Body of pancreas (tissue), 4 donors: ENCODE data around the gene GABRB2. TPM values are rescaled to one million over a fixed set of nuclear protein-coding genes. Genes with fewer than 3 reads are reported as not detected.

ENCODE experiments used
- ATAC-seq: fragments of 150-250 bp; one replicate; pipeline ENCODE4 v1.9.1; 2016
- DNase-seq, 4 donors: peaks; one replicate each; pipeline ENCODE4 v3.0.0-alpha.2; 2019
- H3K27ac ChIP-seq, 4 donors: fragments of 200-600 bp; sonication (generic); 1 replicate in 3 of 4; 2 replicates in 1 of 4; pipeline versions ENCODE4 v1.5.1 to v1.6.1; 2016 to 2019; ENCODE audit warnings: mild to moderate bottlenecking in 1 of 4, mixed read lengths in 1 of 4, moderate library complexity in 1 of 4
- H3K27me3 ChIP-seq, 2 donors: fragments of 200-600 bp; sonication (generic); one replicate each; pipeline ENCODE4 v1.6.0; 2016; ENCODE audit warnings: mild to moderate bottlenecking in 1 of 2
- H3K36me3 ChIP-seq, 2 donors: fragments of 200-600 bp; sonication (generic); replicated peaks in 1 of 2; 2 replicates each; pipeline ENCODE4 v1.5.1; 2016; ENCODE audit warnings: low read depth in 2 of 2; ENCODE audit not compliant: insufficient read depth in 1 of 2
- H3K4me1 ChIP-seq: fragments of 200-600 bp; sonication (generic); one replicate; pipeline ENCODE4 v1.6.0; 2016
- H3K4me3 ChIP-seq, 2 donors: fragments of 200-600 bp; sonication (generic); 1 replicate in 1 of 2; 2 replicates in 1 of 2; pipeline ENCODE4 v1.5.1; 2016 to 2019
- H3K9me3 ChIP-seq, 3 donors: fragments of 200-600 bp; sonication (generic); 1 replicate in 2 of 3; 2 replicates in 1 of 3; pipeline ENCODE4 v1.5.1; 2016
- POLR2A ChIP-seq, 3 donors: fragments of 450-650 bp; IDR thresholded peaks; one replicate each; pipeline ENCODE4 v1.6.1; 2016; ENCODE audit warnings: antibody characterized with exemption in 3 of 3, mild to moderate bottlenecking in 2 of 3
- WGBS, 2 donors: methylation state at CpG; one replicate each; pipeline ENCODE4 v1.1.5; 2017; 5-methylcytosine and 5-hydroxymethylcytosine counted together
- intact Hi-C: fragments of 100-400 bp; cut with DNase I; formaldehyde crosslinking; loops from one replicate; pipeline ENCODE4 v1.15.1; 2023
- total RNA-seq, 2 donors: library from RNA; depleted of rRNA; stranded (reverse); fragments of >200 nt; gene quantifications; one replicate each; pipeline ENCODE4 v1.1.0, GENCODE V29; 2016
- TF ChIP-seq, protein P1 (sequence below), 7 experiments: fragments of 450-650 bp in 4 of 7; fragments of 200-600 bp in 3 of 7; sonication (generic) in 3 of 7; IDR thresholded peaks; one replicate each; pipeline ENCODE4 v1.5.1; 2016 to 2019; ENCODE audit warnings: antibody characterized with exemption in 7 of 7

The GABRB2 gene
- total RNA-seq, 2 donors from 2014 or later, result under 0.01 TPM; not detected in 1

DNA sequence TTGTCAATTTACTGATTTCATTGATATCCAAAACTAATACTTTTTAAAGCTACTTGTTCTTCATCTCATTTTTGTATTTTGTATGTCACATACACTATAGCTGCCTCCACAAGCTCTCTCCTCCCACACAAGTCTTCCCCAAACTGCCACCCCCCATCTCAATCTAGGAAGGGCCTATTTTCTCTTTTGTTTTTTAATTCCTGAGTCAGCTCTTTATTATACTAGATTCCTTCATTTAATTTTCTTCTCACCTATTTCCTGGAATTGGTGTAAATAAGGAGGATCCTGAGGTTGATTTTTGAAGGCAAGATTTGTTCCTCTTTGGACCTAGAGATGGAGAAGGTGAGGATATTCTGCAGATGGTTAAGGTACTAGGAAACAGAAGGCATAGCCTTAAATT lies 277.4 kb downstream of the GABRB2 start:
- intact Hi-C loops, result no loop called here
- ATAC-seq, result no peak
- DNase-seq, result no peak
- no peak overlapping the region for H3K4me3 ChIP-seq
- H3K27me3 ChIP-seq, result no peaks in the 10 kb centered on the region
- no peak overlapping the region for H3K27ac ChIP-seq
- H3K9me3 ChIP-seq, result no peaks in the 10 kb centered on the region
- no peak for TF ChIP-seq POLR2A (IDR thresholded peaks at IDR 0.05)
- TF ChIP-seq, protein P1, sequence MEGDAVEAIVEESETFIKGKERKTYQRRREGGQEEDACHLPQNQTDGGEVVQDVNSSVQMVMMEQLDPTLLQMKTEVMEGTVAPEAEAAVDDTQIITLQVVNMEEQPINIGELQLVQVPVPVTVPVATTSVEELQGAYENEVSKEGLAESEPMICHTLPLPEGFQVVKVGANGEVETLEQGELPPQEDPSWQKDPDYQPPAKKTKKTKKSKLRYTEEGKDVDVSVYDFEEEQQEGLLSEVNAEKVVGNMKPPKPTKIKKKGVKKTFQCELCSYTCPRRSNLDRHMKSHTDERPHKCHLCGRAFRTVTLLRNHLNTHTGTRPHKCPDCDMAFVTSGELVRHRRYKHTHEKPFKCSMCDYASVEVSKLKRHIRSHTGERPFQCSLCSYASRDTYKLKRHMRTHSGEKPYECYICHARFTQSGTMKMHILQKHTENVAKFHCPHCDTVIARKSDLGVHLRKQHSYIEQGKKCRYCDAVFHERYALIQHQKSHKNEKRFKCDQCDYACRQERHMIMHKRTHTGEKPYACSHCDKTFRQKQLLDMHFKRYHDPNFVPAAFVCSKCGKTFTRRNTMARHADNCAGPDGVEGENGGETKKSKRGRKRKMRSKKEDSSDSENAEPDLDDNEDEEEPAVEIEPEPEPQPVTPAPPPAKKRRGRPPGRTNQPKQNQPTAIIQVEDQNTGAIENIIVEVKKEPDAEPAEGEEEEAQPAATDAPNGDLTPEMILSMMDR (IDR thresholded peaks at IDR 0.05), result no peak
- H3K36me3 ChIP-seq, result no peaks in the 10 kb centered on the region
- H3K4me1 ChIP-seq, result no peaks in the 10 kb centered on the region

DNA sequence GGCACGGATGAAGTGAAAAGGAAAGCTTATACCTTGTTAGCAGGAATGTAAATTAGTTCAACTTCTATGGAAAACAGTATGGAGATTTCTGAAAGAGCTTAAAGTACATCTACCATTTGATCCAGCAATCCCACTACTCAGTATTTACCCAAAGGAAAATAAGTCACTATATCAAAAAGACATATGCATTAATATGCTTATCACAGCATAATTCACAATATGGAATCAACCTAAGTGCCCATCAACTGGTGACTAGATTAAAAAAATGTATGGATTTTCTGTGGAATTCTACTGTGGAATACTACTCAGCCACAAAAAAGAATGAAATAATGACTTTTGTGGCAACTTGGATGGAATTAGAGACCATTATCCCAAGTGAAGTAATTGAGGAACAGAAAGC lies 279.6 kb downstream of the GABRB2 start:
- peaks cover 6% of the 10 kb centered on the region for H3K4me1 ChIP-seq
- TF ChIP-seq, protein P1 (IDR thresholded peaks at IDR 0.05), result no peak
- no peak for TF ChIP-seq POLR2A (IDR thresholded peaks at IDR 0.05)
- no peaks in the 10 kb centered on the region for H3K36me3 ChIP-seq
- H3K27ac ChIP-seq, result no peak overlapping the region
- no peaks in the 10 kb centered on the region for H3K27me3 ChIP-seq
- intact Hi-C loops, result no loop called here
- 93 to 95% methylated on average over 1 of the region's 1 CpG for WGBS, 2 donors
- ATAC-seq, result no peak
- no peak overlapping the region for H3K4me3 ChIP-seq
- H3K9me3 ChIP-seq, result no peaks in the 10 kb centered on the region
- no peak for DNase-seq

DNA sequence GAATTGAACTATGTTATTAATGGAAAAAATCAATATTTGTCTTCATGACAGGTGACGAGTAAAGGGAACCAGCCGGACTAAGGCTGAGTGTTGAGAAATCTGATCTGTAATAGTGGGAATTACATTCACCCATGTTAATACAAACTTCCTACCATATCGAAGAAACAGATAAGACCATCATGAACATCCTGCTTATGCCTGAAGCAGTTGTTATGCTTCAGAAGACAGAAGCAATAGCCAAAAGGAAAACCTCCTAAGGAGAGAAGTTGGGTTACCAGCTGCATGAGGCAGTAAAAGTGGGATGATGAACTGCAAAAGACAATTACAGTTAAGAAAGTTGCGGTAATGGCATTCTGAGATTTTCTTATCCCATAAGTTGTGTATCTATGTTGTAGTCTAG lies 281.5 kb downstream of the GABRB2 start:
- no peak for ATAC-seq

DNA sequence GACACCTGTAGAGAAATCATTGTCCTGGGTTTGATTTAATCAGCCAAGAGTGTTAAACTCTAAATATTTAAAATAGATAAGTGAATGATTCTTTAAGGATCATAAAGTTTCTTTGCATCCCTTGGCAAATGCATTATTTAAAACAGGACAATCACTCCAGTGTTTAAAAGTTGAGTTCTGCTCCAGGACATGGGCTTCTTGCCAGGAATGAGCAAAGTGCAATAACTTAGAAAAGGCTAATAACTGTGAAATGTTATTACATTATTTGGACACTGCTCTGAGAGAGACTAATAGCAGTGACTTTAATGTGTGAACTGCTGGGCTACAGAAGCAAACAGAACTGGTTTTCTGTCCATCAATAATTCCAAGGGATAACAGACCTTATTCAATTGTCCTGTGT lies 283.3 kb downstream of the GABRB2 start:
- no peaks in the 10 kb centered on the region for H3K36me3 ChIP-seq
- intact Hi-C loops, result no loop called here
- ATAC-seq, result peak; percentile 40
- TF ChIP-seq, protein P1 (IDR thresholded peaks at IDR 0.05), result no peak
- no peak for TF ChIP-seq POLR2A (IDR thresholded peaks at IDR 0.05)
- no peak overlapping the region for H3K4me3 ChIP-seq
- no peak overlapping the region for H3K27ac ChIP-seq
- H3K4me1 ChIP-seq, result peaks cover 6% of the 10 kb centered on the region
- DNase-seq, result peak in 1 of 4 donors; percentile 11
- no peaks in the 10 kb centered on the region for H3K9me3 ChIP-seq
- no peaks in the 10 kb centered on the region for H3K27me3 ChIP-seq

More for the DNA sequence above, 281.5 kb downstream of the GABRB2 start:
- Histone ChIP-seq H3K9me3 (no peaks in the 10 kb centered on the region), H3K4me3 (no peak overlapping the region), H3K27me3 (no peaks in the 10 kb centered on the region), H3K27ac (no peak overlapping the region), H3K4me1 (peaks cover 6% of the 10 kb centered on the region), H3K36me3 (no peaks in the 10 kb centered on the region)
- WGBS, 2 donors, result 42 to 44% methylated on average over 4 of the region's 4 CpGs
- DNase-seq, result no peak
- TF ChIP-seq POLR2A (IDR thresholded peaks at IDR 0.05), result no peak
- TF ChIP-seq, protein P1 (IDR thresholded peaks at IDR 0.05), result no peak
- intact Hi-C loops, result no loop called here

DNA sequence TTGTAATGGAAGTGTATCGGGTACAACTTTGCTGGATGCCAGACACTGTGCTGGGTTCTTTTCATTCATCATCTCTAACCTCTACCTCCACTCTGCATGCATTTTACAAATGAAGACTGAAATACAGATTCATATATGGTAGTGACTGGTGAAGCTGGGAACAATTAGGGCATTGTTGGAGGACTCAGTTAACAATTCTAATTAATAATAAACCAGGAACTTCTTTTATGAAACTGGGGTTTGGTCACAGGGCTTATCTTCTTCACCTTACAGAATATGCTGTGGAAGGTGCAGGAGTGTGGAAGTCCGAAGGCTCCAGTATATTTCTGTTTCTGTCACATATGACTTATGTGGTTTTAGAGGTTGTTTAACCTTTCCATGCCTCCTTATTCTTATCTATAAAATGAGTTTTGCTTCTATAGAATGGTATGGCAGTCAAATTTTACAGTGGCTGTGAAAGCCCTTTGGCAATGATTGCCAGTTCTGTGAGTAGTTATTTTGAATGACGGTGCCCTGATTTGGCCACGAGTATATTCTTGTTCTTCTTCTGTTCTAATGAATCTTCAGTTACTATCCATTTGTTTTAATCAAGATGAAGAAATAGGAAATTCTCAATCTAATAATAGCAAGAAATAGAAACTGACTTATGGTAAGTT lies 284.7 kb downstream of the GABRB2 start:
- TF ChIP-seq POLR2A (IDR thresholded peaks at IDR 0.05), result no peak
- TF ChIP-seq, protein P1 (IDR thresholded peaks at IDR 0.05), result no peak
- Histone ChIP-seq H3K36me3 (no peaks in the 10 kb centered on the region), H3K27me3 (no peaks in the 10 kb centered on the region), H3K9me3 (no peaks in the 10 kb centered on the region), H3K4me3 (no peak overlapping the region), H3K4me1 (peaks cover 6% of the 10 kb centered on the region), H3K27ac (no peak overlapping the region)
- ATAC-seq (peak; percentile 30), DNase-seq (no peak)
- 58 to 66% methylated on average over 4 of the region's 4 CpGs for WGBS, 2 donors
- intact Hi-C loops, result no loop called here
